Caco-2 (cell line): ENCODE data around the gene CRYBG1. TPM values are rescaled to one million over a fixed set of nuclear protein-coding genes. Genes with fewer than 3 reads are reported as not detected.

Experiments
- BruUV-seq: library from RNA; stranded (reverse); fragments of 400-500 nt; replicated peaks from 2 replicates; lab custom pipeline; 2021; lab: Mats Ljungman, UMichigan
- CTCF ChIA-PET: fragments of 300-600 bp; sonication (Branson Sonifier 250); formaldehyde crosslinking; loops from one replicate; lab custom pipeline; 2022; ENCODE audit warnings: antibody characterized with exemption; lab: Charles Lee
- POLR2A ChIA-PET: fragments of 300-600 bp; sonication (Branson Sonifier 250); formaldehyde crosslinking; loops from one replicate; lab custom pipeline; 2022; ENCODE audit warnings: antibody characterized with exemption; lab: Charles Lee
- DNase-seq, 2 experiments: peaks; one replicate each; pipeline versions ENCODE4 v3.0.0 to v3.0.0-alpha.2; 2020 to 2022
- H3K27me3 ChIP-seq: replicated peaks from 2 replicates; pipeline ENCODE4 v1.6.0; 2011; ENCODE audit warnings: low read length; ENCODE audit not compliant: control insufficient read depth, insufficient read depth
- H3K36me3 ChIP-seq: 2 replicates; pipeline ENCODE4 v1.5.1; 2011; ENCODE audit warnings: low read length; ENCODE audit not compliant: control insufficient read depth, insufficient read depth
- H3K4me1 ChIP-seq: fragments of 250-450 bp; sonication (Bioruptor Pico); 2 replicates; pipeline ENCODE4 v1.5.1; 2020; ENCODE audit warnings: mild to moderate bottlenecking
- H3K4me3 ChIP-seq: 2 replicates; pipeline ENCODE4 v1.5.1; 2011; ENCODE audit warnings: low read depth, mild to moderate bottlenecking, control low read depth, low read length
- H3K9me3 ChIP-seq: fragments of 250-450 bp; sonication (Bioruptor Pico); 2 replicates; pipeline ENCODE4 v1.5.1; 2020; ENCODE audit warnings: mild to moderate bottlenecking, moderate library complexity
- H3K27ac Mint-ChIP-seq: one replicate; pipeline ENCODE4 v1.8.0; 2022; ENCODE audit warnings: mixed read lengths; ENCODE audit not compliant: unreplicated experiment
- H3K27me3 Mint-ChIP-seq: one replicate; pipeline ENCODE4 v1.8.0; 2022; ENCODE audit warnings: mixed read lengths; ENCODE audit not compliant: insufficient read depth, unreplicated experiment
- H3K36me3 Mint-ChIP-seq: one replicate; pipeline ENCODE4 v1.8.0; 2022; ENCODE audit warnings: mild to moderate bottlenecking, mixed read lengths; ENCODE audit not compliant: insufficient read depth, unreplicated experiment
- H3K4me1 Mint-ChIP-seq: one replicate; pipeline ENCODE4 v1.8.0; 2022; ENCODE audit warnings: low read depth, mixed read lengths; ENCODE audit not compliant: unreplicated experiment
- H3K4me3 Mint-ChIP-seq: one replicate; pipeline ENCODE4 v1.8.0; 2022; ENCODE audit warnings: mild to moderate bottlenecking, moderate library complexity, mixed read lengths; ENCODE audit not compliant: unreplicated experiment
- H3K9me3 Mint-ChIP-seq: one replicate; pipeline ENCODE4 v1.8.0; 2022; ENCODE audit warnings: mixed read lengths; ENCODE audit not compliant: unreplicated experiment
- CTCF ChIP-seq, 2 experiments: fragments of 200-600 bp in 1 of 2; IDR thresholded peaks; 1 replicate in 1 of 2; 2 replicates in 1 of 2; pipeline versions ENCODE4 v1.5.1 to v1.8.0; 2011 to 2022; ENCODE audit warnings: antibody characterized with exemption in 1 of 2, control low read depth in 1 of 2, inconsistent platforms in 1 of 2, low read depth in 1 of 2, low read length in 1 of 2, mild to moderate bottlenecking in 1 of 2, moderate library complexity in 1 of 2; ENCODE audit not compliant: insufficient read depth in 1 of 2, severe bottlenecking in 1 of 2, unreplicated experiment in 1 of 2
- intact Hi-C: fragments of 100-400 bp; cut with micrococcal nuclease; formaldehyde crosslinking; loops from one replicate; pipeline ENCODE4 v1.10.0; 2022; ENCODE audit not compliant: unreplicated experiment
- total RNA-seq: library from RNA; stranded (reverse); gene quantifications from 2 replicates; pipeline ENCODE4 v1.2.3, GENCODE V29; 2022

Gene CRYBG1
- total RNA-seq, 1 experiment from 2014 or later, result 13.2 TPM

- H3K4me3 ChIP-seq, result no peak overlapping the region
- intact Hi-C loops, result no loop called here
Observed at GRCh38 chr6:106379951-106380350, 19.4 kb downstream of the CRYBG1 start.

GRCh38 chr6:106380407-106380806 is 19.9 kb downstream of the CRYBG1 start:
- Mint-ChIP-seq H3K4me1 (no peaks in the 10 kb centered on the region), H3K27ac (no peak overlapping the region), H3K27me3 (peaks cover 7% of the 10 kb centered on the region), H3K4me3 (no peak overlapping the region), H3K36me3 (no peaks in the 10 kb centered on the region), H3K9me3 (no peaks in the 10 kb centered on the region)
- ChIA-PET CTCF (no interaction called here), POLR2A (no interaction called here)
- Histone ChIP-seq H3K4me3 (no peak overlapping the region), H3K4me1 (no peaks in the 10 kb centered on the region), H3K36me3 (no peaks in the 10 kb centered on the region), H3K9me3 (no peaks in the 10 kb centered on the region), H3K27me3 (no peaks in the 10 kb centered on the region; the same call in 1 of the 2 replicates)
- BruUV-seq, result no TSS peak
- no peak for DNase-seq
- TF ChIP-seq CTCF (IDR thresholded peaks at IDR 0.05; ENCODE audit: insufficient read depth in 1 of 2, low read depth in 1 of 2, low read length in 1 of 2, severe bottlenecking in 1 of 2, unreplicated experiment in 1 of 2), result no peak
- intact Hi-C loops, result no loop called here

More at GRCh38 chr6:106379951-106380350, 19.4 kb downstream of the CRYBG1 start:
- no TSS peak for BruUV-seq
- H3K9me3 ChIP-seq, result no peaks in the 10 kb centered on the region
- no peaks in the 10 kb centered on the region for H3K4me1 Mint-ChIP-seq
- no peaks in the 10 kb centered on the region for H3K36me3 Mint-ChIP-seq
- no peak for TF ChIP-seq CTCF (IDR thresholded peaks at IDR 0.05; ENCODE audit: insufficient read depth in 1 of 2, low read depth in 1 of 2, low read length in 1 of 2, severe bottlenecking in 1 of 2, unreplicated experiment in 1 of 2)
- no peaks in the 10 kb centered on the region for H3K27me3 ChIP-seq
- POLR2A ChIA-PET, result no interaction called here
- H3K27me3 Mint-ChIP-seq, result peaks cover 10% of the 10 kb centered on the region
- no peak overlapping the region for H3K4me3 Mint-ChIP-seq
- H3K36me3 ChIP-seq, result no peaks in the 10 kb centered on the region
- CTCF ChIA-PET, result no interaction called here
- H3K27ac Mint-ChIP-seq, result no peak overlapping the region
- H3K4me1 ChIP-seq, result no peaks in the 10 kb centered on the region
- no peak for DNase-seq
- H3K9me3 Mint-ChIP-seq, result no peaks in the 10 kb centered on the region

GRCh38 chr6:106381223-106381622 is 20.7 kb downstream of the CRYBG1 start:
- intact Hi-C loops, result no loop called here
- H3K9me3 Mint-ChIP-seq, result no peaks in the 10 kb centered on the region
- H3K36me3 ChIP-seq, result no peaks in the 10 kb centered on the region
- H3K27ac Mint-ChIP-seq, result no peak overlapping the region
- ChIA-PET CTCF (no interaction called here), POLR2A (no interaction called here)
- DNase-seq, result no peak
- no peaks in the 10 kb centered on the region for H3K4me1 ChIP-seq
- BruUV-seq, result no TSS peak
- no peaks in the 10 kb centered on the region for H3K4me1 Mint-ChIP-seq
- TF ChIP-seq CTCF (IDR thresholded peaks at IDR 0.05; ENCODE audit: insufficient read depth in 1 of 2, low read depth in 1 of 2, low read length in 1 of 2, severe bottlenecking in 1 of 2, unreplicated experiment in 1 of 2), result no peak
- no peaks in the 10 kb centered on the region for H3K9me3 ChIP-seq
- peaks cover 5% of the 10 kb centered on the region for H3K27me3 Mint-ChIP-seq
- H3K27me3 ChIP-seq, result no peaks in the 10 kb centered on the region; the same call in 1 of the 2 replicates
- H3K4me3 ChIP-seq, result no peak overlapping the region
- H3K36me3 Mint-ChIP-seq, result no peaks in the 10 kb centered on the region
- H3K4me3 Mint-ChIP-seq, result no peak overlapping the region
